Measurements from ENCODE around the gene RIPK4. TPM values are rescaled to one million over a fixed set of nuclear protein-coding genes. Genes with fewer than 3 reads are reported as not detected.
"Not testable (repeated sequence)": the region's sequence is repeated elsewhere in the genome, so short reads cannot be mapped to it uniquely, and the experiment has no call there.

Gene RIPK4
- total RNA-seq, 1 donor from 2014 or later: under 0.01 TPM

DNA sequence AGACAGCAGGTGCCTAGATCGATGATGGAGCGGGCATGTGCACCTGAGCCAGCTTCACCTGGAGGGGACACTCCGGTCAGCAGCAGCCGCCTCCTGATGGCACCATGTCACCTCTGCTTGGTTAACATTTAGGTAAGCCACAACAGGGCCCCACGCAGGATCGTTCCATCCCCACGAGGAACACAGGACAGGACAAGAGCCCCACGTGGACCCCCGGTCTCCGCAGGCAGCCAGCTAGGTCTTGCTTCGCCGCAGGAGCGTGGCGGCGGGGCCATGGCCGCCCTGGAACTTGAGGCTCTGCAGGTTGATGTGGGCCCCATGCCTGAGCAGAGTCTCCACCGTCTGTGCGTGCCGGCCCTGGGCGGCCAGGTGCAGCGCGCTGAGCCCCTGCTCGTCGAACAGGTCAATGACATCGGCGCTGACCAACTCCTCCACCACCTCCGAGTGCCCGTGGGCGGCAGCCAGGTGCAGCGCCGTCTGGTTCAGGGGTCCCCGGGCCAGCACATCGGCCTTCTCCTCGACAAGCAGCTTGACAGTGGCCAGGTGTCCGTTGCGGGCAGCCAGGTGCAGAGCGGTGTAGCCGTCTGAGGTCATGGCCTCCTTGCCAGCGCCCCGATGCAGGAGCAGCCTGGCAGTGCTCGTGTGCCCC lies 26.1 kb downstream of the RIPK4 start:
- no peak for DNase-seq (ENCODE audit: low read depth in 2 of 2)

- no peak for DNase-seq (ENCODE audit: low read depth in 2 of 2)
Measured at GRCh38 chr21:41739936-41740335, 26.9 kb downstream of the RIPK4 start.

DNA sequence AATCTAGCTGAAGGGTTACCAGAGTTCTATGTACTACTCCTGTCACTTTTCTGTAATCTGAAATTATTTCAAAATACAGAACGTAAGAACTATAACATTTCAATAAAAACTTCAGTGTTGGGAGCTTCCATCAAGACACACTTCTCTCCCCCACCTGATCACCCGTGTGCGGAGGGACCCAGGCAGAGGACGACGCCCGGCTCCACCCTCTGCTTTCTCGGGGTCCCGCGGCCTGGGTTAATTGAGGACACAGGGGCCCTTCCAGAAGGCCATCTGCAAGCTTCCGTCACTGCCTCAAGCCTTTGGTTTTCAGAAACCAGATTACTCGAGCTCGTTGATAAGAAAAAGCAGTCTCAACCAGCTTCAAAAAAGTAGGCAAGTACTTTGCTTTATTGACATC lies 27.8 kb downstream of the RIPK4 start:
- DNase-seq (ENCODE audit: low read depth in 2 of 2): no peak

- DNase-seq (ENCODE audit: low read depth in 2 of 2): no peak
Measured at GRCh38 chr21:41737651-41738324, 29.1 kb downstream of the RIPK4 start.

GRCh38 chr21:41736423-41736822 lies 30.4 kb downstream of the RIPK4 start:
- no peak for DNase-seq (ENCODE audit: low read depth in 2 of 2)

GRCh38 chr21:41733951-41734689 lies 32.7 kb downstream of the RIPK4 start:
- DNase-seq (ENCODE audit: low read depth in 2 of 2): no peak

DNA sequence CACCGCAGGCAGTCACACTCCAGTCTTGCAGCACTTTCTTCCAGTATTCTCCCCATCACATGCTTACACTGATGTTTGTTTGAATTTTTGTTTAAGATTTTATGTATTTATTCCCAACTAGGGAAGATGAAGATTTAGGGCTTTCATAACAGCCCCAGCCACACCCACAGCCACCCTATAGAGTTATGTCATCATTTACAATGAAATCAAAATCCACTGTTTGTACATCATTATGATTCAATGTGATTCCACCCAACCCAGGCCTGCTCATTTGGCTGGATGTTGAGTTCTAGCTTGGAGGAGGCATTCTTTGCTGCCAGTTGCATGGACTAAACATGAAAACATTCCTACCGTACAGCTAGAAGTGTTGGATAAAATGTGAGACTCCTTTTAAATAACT lies 35.8 kb downstream of the RIPK4 start:
- no peak for DNase-seq (ENCODE audit: low read depth in 2 of 2)

DNA sequence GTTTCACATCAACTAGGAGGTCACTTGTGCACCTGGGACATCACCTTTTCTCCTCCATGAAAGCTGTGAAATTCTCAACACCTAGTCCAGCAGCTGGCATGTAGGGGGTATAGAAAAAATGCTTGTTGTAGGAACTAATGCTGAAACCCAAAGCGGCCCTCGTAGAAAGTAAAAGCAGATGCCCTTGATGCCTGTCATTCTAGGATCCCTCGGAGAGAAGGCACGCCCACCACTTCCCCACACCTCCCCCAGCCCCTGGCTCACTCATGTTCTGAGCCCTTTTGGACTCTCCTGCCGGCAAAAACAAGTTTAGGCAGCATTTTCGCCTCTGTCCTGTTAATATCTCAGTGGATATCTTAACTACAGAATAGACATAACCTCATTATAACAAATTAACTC lies 36.5 kb downstream of the RIPK4 start:
- no peak for DNase-seq (ENCODE audit: low read depth in 2 of 2)

DNA sequence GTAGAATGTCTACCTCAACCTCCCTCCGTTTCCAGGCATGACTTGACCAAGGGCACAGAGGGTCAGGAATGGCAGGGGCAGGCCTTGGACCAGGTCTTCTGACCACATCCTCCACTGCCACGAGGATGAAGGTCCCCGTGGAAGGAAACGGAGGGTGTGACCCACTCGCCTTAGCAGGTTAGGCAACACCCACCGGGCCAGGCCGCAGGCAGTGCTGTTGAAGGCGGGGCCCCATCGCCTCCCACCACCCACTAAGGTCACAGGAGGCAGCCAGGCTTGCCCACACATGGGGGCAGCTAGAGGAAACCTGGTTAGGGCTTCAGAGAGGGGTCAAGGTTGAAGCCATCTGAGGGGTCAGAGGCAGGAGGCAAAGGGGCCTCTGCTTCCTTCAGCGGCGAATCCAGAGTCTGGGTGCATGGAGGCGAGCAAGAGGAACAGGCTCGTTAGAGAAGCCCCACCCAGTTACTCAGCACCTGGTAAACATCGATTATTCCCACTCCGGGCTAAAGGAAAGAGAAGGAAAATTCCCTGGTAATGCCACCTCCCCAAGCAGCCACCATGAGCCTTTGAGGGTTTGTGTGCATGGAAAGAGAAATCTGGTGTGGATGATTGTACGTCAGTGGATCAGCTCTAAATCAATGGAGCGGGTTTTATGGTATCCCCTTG lies 37.0 kb downstream of the RIPK4 start:
- DNase-seq (ENCODE audit: low read depth in 2 of 2): no peak

- no peak for DNase-seq (ENCODE audit: low read depth in 2 of 2)
Measured at GRCh38 chr21:41727784-41728763, 38.8 kb downstream of the RIPK4 start.

GRCh38 chr21:41726970-41727783 lies 39.7 kb downstream of the RIPK4 start:
- DNase-seq (ENCODE audit: low read depth in 2 of 2): no peak

GRCh38 chr21:41726630-41726969 lies 40.3 kb downstream of the RIPK4 start:
- no peak for DNase-seq (ENCODE audit: low read depth in 2 of 2)

- DNase-seq (ENCODE audit: low read depth in 2 of 2): no peak
Measured at GRCh38 chr21:41726058-41726558, 40.7 kb downstream of the RIPK4 start.

DNA sequence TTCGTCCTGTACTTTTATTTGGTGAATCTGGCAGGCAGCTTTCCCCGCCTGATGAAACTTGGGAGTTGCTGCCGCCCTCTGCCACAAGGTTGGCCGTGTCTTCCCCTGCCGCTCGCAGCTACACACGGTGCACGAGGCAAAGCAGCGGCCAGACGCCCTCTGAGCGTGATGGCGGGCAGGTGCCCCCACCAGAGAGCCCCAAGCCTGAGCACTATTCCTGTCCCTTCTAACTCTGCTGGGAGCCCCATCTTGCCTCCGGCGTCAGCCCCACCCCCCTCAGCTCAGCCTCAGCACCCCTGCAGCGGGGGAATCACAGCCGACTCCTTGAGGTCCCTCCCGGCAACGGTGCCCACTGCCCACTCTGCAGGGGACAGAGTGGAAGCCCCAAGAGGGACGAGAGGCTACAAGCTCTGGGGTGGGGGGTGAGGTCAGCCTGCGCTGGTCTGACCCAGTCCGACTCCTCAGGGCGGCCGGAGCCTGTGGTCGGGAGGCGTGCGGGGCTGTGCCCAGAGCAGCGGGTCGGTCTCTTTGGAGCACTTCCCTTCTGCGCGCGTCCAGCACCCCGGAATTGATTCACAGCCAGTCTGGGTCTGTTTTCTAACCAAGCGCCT lies 41.3 kb downstream of the RIPK4 start:
- no peak for DNase-seq (ENCODE audit: low read depth in 2 of 2)

- DNase-seq (ENCODE audit: low read depth in 2 of 2): not testable (repeated sequence)
Measured at GRCh38 chr21:41723835-41724234, 43.0 kb downstream of the RIPK4 start.

- no peak for DNase-seq (ENCODE audit: low read depth in 2 of 2)
Measured at GRCh38 chr21:41722052-41723018, 44.5 kb downstream of the RIPK4 start.

DNA sequence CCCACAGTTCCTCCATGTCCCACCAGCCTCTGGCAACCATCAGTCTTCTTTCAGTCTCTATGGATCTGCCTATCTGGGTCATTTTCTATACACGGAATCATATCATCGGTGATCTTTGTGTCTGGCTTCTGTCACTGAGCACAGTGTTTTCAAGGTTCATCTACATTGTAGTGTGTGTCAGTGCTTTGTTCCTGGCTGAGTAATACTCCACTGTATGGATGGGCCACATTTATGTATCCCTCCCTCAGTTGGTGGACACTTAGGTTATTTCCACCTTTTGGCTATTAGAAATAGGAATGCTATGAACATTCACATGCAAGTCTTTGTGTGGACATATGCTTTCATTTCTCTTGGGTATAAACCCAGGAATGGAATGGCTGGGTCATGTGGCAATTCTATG lies 46.6 kb downstream of the RIPK4 start:
- no peak for DNase-seq (ENCODE audit: low read depth in 2 of 2)

DNA sequence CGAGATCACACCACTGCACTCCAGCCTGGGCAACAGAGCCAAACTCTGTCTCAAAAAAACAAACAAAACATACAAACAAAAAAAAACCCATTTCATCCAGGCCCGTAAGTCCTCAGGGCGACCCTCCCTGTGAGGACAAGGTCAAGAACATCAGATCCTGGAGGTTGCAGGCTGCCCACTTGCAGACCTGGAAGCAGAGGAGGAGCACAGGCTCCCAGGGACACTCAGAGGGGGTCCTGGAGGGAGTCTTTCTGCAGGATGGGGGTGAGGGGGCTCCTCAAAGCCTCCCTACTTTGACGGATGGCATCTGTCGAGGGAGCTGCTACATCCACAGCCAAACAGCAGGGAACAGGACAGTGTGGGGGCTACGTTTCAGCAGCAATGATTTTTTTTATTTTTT lies 47.2 kb downstream of the RIPK4 start:
- no peak for DNase-seq (ENCODE audit: low read depth in 2 of 2)
